HG03196 (cell line): ENCODE data around the gene UQCC2.

ENCODE experiments used
- ATAC-seq: cut with Tn5 transposase; IDR thresholded peaks from one replicate; pipeline ENCODE4 v1.9.1; 2021; ENCODE audit not compliant: unreplicated experiment

UQCC2 gene

GRCh38 chr6:33725891-33726673 lies 14.6 kb upstream of the UQCC2 start:
- no peak for ATAC-seq

- no peak for ATAC-seq
Observed at GRCh38 chr6:33725222-33725621, 13.7 kb upstream of the UQCC2 start.

GRCh38 chr6:33724102-33725023 lies 12.9 kb upstream of the UQCC2 start:
- no peak for ATAC-seq

GRCh38 chr6:33723371-33724085 lies 12.0 kb upstream of the UQCC2 start:
- no peak for ATAC-seq

- no peak for ATAC-seq
Observed at GRCh38 chr6:33722103-33722623, 10.7 kb upstream of the UQCC2 start.

GRCh38 chr6:33721508-33721907 lies 10.0 kb upstream of the UQCC2 start:
- ATAC-seq: no peak

- no peak for ATAC-seq
Observed at GRCh38 chr6:33720998-33721397, 9.5 kb upstream of the UQCC2 start.

- ATAC-seq: no peak
Observed at GRCh38 chr6:33719326-33719987, 8.0 kb upstream of the UQCC2 start.

- ATAC-seq: no peak
Observed at GRCh38 chr6:33718713-33719112, 7.2 kb upstream of the UQCC2 start.

- no peak for ATAC-seq
Observed at GRCh38 chr6:33717934-33718455, 6.5 kb upstream of the UQCC2 start.

- no peak for ATAC-seq
Observed at GRCh38 chr6:33716890-33717632, 5.6 kb upstream of the UQCC2 start.

GRCh38 chr6:33716379-33716778 lies 4.9 kb upstream of the UQCC2 start:
- no peak for ATAC-seq

- ATAC-seq: no peak
Observed at GRCh38 chr6:33714385-33715040, 3.0 kb upstream of the UQCC2 start.

GRCh38 chr6:33713786-33714185 lies 2.3 kb upstream of the UQCC2 start:
- no peak for ATAC-seq

- no peak for ATAC-seq
Observed at GRCh38 chr6:33712914-33713313, 1.4 kb upstream of the UQCC2 start.

- ATAC-seq: no peak
Observed at GRCh38 chr6:33710296-33711121, 991 bp downstream of the UQCC2 start.

- ATAC-seq: no peak
Observed at GRCh38 chr6:33709605-33710295, 1.8 kb downstream of the UQCC2 start.
